CD4-positive, alpha-beta T cell treated with Interleukin-17A for 1 hour (primary cell): ENCODE measurements around the gene AGBL1.

ENCODE experiments used
- DNase-seq: peaks from one replicate; pipeline ENCODE4 v3.0.0-alpha.2; 2020

AGBL1 gene

GRCh38 chr15:86756688-86757087 lies 677.0 kb downstream of the AGBL1 start:
- DNase-seq, result no peak

DNA sequence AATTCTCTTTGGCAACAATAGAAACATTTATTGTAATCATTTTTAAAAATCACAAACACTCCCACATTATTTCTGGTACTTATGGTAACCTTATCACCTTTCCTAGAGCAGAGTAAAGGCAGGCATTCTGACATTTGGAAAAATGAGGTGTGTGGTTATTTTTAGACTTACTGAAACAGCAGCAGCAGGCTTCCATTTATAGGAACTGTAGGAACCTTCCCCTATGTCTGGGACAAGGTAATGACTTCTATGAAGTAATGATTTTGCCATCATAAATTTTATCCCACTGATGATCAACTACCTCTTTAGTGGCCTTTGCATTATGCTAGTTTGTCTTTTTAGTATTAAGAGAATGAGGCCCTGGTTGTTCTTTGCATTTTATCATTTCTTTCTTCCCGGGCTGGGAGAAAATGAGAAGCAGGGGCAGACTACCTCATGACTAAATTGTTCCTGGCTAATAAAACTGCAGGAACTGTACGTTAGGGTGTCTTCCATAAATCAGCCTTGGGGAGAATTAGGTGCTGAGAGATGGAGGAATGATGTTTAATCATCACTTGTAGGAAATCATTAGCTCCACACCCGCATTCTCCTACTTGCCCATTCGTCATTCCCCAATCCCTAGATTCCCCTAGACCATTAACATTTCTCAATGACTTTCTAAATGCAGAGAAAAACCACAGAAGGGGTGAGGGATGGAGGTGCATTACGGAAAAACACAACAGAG lies 680.3 kb downstream of the AGBL1 start:
- DNase-seq, result no peak

DNA sequence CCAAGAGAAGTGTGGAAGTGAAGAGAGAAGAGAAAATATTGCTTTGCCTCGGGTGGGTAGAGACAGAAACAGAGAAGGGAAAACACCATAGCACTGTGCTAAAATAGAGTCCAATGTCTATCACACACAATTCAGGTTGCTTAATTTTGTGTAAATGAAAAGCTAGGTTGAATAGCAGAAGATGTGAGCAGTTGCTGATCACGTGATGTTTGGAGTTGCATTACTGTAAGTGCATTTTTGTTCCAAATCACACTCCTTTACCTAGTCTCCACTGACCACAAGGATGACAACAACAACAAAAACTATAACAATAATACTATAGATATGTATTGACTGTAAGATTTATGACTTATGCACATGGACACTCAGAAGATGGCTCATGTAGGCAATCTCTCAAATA lies 683.2 kb downstream of the AGBL1 start:
- no peak for DNase-seq

GRCh38 chr15:86764021-86764420 lies 684.4 kb downstream of the AGBL1 start:
- no peak for DNase-seq

GRCh38 chr15:86765281-86765680 lies 685.6 kb downstream of the AGBL1 start:
- no peak for DNase-seq

DNA sequence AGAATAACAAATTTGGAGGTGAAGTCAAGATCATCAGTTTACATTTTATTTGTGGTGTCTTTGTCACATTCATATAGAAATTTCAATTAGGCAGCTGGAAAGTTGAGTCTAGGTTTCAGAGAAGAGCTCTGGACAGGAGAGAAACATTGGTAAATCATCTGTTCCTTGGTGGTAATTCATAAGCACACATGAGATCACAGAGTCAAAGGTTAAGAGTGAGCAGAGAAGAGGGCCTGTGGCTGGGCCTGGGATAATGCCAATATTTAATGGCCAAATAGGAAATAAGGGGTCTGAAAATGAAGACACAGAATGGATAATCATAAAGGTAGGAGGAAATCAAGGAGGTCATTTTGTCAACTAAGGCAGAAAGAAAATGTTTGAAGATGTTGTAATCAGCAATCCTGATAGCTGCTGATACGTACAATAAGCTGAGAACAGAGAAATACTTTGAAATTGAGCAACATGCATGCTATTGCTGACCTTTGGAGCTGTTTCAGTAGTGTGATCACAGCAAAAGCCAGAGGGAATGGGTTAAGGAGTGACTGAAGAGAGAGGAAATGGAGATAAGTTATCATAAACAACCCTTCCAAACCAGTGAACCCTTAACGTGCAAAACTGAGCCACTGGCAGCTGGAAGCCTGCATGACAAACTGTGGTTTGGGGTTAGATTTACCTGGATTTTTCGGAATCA lies 692.8 kb downstream of the AGBL1 start:
- DNase-seq, result no peak

GRCh38 chr15:86773736-86774135 lies 694.1 kb downstream of the AGBL1 start:
- no peak for DNase-seq

- no peak for DNase-seq
Measured at GRCh38 chr15:86776145-86776544, 696.5 kb downstream of the AGBL1 start.

DNA sequence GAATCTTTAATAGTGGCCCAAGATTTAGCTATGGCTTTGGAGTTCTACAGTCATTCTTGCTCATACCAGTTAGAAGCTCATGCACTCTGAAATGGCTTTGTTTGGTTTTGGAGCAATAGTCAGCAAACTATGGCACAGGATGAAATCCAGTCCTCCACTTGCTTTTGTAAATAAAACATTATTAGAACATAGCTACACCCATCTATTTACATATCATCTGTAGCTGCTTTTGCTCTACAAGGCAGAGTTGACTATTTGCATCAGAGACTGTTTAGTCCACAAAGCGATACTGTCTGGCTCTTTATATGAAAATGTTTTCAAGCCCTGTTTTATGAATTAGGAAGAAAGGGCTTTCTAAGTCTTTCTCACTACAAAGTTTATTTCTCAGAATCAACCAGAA lies 716.9 kb downstream of the AGBL1 start:
- no peak for DNase-seq

DNA sequence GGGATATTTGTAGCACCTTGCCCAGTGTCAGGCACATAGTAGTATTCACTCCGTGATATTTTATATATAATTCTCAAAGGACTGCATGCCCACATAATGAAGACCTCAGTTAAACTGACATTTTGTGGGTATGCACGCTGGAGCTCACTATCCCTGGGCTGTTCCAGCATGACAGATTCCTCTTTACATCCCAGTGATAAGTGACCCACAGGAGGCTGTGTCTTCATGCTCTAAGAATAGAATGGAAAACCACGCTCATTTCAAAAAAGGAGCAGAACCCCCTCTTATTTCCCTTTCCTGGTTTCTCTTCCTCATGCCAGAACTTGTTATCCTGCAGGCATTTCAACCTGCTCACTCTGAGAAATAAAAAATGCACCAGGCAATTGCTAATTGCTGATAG lies 717.5 kb downstream of the AGBL1 start:
- no peak for DNase-seq

GRCh38 chr15:86799226-86799625 lies 719.6 kb downstream of the AGBL1 start:
- no peak for DNase-seq

DNA sequence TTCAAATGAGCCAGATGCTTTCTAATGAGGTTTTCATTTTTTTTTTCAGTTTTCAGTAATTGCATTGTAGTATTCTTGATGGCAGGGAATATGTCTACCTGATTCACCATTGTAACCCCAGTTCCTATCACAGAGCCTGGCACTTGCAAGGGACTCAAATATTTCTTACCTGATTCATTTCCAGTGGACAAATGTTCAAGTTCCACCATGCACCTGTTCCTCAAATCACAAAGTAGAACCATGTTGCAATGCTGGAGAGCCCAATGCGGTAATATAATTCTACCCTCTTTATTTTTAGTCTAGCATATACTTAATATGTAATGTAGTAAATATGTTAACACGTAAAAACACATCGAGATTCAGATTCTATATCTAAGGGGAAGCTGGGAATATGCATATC lies 722.6 kb downstream of the AGBL1 start:
- DNase-seq, result no peak

DNA sequence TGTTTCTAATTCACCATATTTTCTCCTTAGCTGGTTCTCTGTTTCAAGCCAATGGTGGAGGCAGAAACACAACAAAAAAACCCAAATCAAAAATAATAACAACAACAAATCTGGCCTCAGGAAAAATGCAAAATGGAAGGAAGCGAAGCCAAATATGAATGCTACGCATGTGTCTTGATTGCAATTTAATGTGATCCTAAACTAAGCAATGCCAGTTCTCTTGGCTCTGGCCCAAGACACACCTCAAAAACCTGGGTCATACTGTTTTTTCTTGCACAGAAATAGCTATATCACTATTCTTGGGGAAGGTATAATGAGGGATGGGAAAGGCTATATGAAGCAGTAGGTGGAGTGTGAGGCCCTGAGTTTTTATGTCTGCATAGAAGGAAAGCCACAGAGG lies 724.7 kb downstream of the AGBL1 start:
- DNase-seq, result no peak

- DNase-seq, result no peak
Measured at GRCh38 chr15:86810329-86810728, 730.7 kb downstream of the AGBL1 start.

DNA sequence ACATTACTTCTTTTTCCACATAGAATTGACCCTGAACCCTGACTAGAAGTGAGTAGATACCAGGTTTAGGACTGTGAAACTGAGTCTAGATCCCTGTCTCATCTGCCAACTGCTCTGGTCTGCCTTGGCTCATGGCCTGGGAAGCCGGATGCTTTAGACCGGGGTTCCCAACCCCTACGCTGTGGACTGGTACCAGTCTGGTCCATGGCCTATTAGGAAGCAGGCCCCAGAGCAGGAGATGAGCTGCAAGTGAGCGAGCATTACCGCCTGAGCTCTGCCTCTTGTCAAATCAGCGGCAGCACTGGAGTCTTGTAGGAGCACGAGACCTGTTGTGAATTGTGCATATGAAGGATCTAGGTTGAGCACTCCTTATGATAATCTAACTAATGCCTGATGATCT lies 734.2 kb downstream of the AGBL1 start:
- no peak for DNase-seq

GRCh38 chr15:86829245-86829644 lies 749.6 kb downstream of the AGBL1 start:
- no peak for DNase-seq

- no peak for DNase-seq
Measured at GRCh38 chr15:86830304-86830703, 750.6 kb downstream of the AGBL1 start.

GRCh38 chr15:86833595-86833994 lies 753.9 kb downstream of the AGBL1 start:
- no peak for DNase-seq

DNA sequence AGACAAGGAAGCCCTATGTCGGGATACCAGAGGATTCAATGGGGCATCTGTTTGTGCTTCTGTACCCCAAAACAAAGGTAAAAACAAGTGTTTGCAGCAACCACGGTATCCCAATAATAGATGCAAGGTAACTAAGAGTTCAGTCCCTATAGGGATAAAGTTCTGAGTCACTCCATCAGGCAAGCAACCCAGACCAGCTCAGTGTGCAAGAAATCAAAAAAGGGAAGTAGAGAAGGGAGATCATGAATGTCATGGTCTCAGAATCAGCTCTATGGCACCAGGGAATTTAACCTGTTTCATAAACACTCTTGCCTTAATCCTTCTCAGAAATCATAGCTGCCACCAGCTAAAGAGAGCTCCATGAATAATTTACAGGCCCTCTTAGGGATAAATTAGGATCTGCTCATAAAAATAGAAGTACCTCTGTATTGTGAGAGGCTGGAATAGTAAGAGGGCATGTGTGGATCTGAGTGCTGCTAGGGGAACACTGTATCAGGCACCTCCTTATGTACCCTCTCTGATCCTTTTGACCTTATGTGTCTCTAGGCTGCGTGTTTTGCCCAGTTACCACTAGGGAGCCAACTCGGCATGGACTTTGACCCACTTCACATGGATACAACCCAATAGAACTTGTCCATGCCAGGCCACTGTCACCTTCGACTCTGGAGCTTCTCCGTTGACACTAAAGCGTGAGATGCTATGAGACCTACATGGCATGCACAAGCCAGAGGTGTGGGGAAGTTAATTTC lies 754.6 kb downstream of the AGBL1 start:
- no peak for DNase-seq

DNA sequence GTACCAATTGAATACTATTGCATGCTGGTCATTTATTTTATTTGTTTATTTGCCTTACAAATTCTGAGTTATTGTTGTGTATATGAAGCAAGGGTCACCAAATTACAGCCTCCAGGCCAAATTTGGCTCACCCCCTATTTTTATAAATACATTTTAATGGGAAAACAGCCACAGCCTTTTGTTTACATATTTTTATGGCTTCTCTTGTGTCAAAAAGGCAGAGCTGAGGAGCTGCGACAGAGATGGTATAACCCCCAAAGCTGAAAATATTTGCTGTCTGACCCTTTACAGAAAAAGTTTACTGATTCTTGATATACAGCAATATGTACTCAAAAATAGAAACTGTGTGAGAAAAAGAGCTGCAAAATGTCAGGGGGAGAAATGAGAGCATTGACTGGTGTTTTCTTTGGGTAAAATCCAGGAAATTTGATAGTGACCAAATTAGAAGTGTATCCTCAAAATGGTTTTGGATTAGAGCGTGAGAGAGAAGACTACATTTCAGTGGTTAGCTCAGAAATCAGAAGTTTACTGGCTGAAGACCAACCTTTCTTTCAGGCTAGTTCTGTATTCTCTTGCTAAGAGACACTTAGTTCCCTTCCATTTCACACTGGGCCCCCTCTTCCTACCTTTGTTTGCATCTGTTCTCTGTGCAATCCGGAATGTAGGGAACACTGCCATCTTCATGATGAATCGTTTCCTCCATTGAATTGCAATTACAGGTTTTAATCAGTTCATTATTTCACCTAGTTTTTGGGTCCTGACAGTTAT lies 757.8 kb downstream of the AGBL1 start:
- DNase-seq, result no peak

- DNase-seq, result no peak
Measured at GRCh38 chr15:86839502-86839901, 759.8 kb downstream of the AGBL1 start.

DNA sequence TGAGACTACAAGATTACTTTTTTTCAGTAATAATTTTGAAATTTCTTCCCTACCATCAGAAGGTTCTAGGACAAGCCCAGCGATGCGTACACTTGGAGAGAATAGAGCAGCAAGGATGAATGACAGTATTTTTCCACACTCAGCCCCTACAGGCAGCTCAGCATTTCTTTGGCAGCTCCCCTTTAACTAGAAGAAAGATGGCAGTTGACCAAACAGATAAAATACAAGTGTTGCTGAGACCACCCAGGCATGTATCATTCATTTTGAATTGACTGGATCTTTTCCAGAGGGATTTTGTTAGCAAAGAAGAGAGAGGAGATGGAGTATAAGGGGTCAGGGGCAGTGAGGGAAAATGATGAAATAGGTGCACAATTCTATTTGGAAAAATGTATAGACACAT lies 761.3 kb downstream of the AGBL1 start:
- DNase-seq, result no peak

- no peak for DNase-seq
Measured at GRCh38 chr15:86842199-86842598, 762.5 kb downstream of the AGBL1 start.
